HepG2 (cell line): ENCODE measurements around the gene ANXA9. TPM values are rescaled to one million over a fixed set of nuclear protein-coding genes. Genes with fewer than 3 reads are reported as not detected.

Source experiments
- BCL6 ChIP-seq: IDR thresholded peaks from 2 replicates; pipeline ENCODE4 v1.6.1; 2016; ENCODE audit warnings: missing genetic modification reagents, missing compliant biosample characterization
- DNMT3B ChIP-seq: conservative IDR thresholded peaks from 2 replicates; pipeline ENCODE4 v1.6.1; 2016; ENCODE audit warnings: missing biosample characterization, control low read depth
- NFYC ChIP-seq: IDR thresholded peaks from 2 replicates; pipeline ENCODE4 v1.6.1; 2016; ENCODE audit warnings: missing genetic modification reagents, missing compliant biosample characterization
- NR3C1 ChIP-seq: sonication (generic); formaldehyde crosslinking; IDR thresholded peaks from 2 replicates; pipeline ENCODE4 v1.4.0; 2020; ENCODE audit warnings: missing genetic modification reagents
- SP5 ChIP-seq: IDR thresholded peaks from 2 replicates; pipeline ENCODE4 v1.6.1; 2016; ENCODE audit warnings: low read depth, borderline replicate concordance
- XRCC5 ChIP-seq: fragments of 200-400 bp; formaldehyde crosslinking; optimal IDR thresholded peaks from 2 replicates; pipeline ENCODE3; 2017; ENCODE audit warnings: mild to moderate bottlenecking, low read length
- ZNF792 ChIP-seq: IDR thresholded peaks from 2 replicates; pipeline ENCODE4 v1.6.1; 2016
- polyA plus RNA-seq, 8 experiments: library from polyadenylated mRNA; depleted of rRNA in 3 of 8; stranded (reverse) in 7 of 8; unstranded in 1 of 8; fragments of >200 nt; fragmentation: Illumina TruSeq in 4 of 8; extraction: Trizol in 4 of 8; gene quantifications; 2 replicates each; pipeline versions ENCODE4 v1.2.1 to v1.2.3, GENCODE V29; 2011 to 2016; ENCODE audit warnings: low read depth in 4 of 8, missing spikeins in 1 of 8, mixed read lengths in 1 of 8; ENCODE audit not compliant: insufficient read depth in 1 of 8
- total RNA-seq, 5 experiments: library from RNA; depleted of rRNA; stranded (reverse); fragments of >200 nt; fragmentation: Illumina TruSeq; extraction: Trizol; gene quantifications; 2 replicates each; pipeline ENCODE4 v1.2.3, GENCODE V29; 2016; ENCODE audit warnings: low read depth in 1 of 5
- TF ChIP-seq, protein P1 (sequence below), 2 experiments: fragments of 450-650 bp in 1 of 2; sonication (generic) in 1 of 2; formaldehyde crosslinking in 1 of 2; IDR thresholded peaks; 2 replicates each; pipeline versions ENCODE4 v1.6.1 to v1.8.0; 2016 to 2022; ENCODE audit warnings: antibody characterized with exemption in 1 of 2, mild to moderate bottlenecking in 1 of 2, missing genetic modification reagents in 1 of 2
- TF ChIP-seq, protein P2 (sequence below): sonication (generic); formaldehyde crosslinking; IDR thresholded peaks from 2 replicates; pipeline ENCODE4 v1.4.0; 2020; ENCODE audit warnings: missing genetic modification reagents, mild to moderate bottlenecking, borderline replicate concordance
- TF ChIP-seq, protein P3 (sequence below): IDR thresholded peaks from 2 replicates; pipeline ENCODE4 v1.6.1; 2016; ENCODE audit warnings: low read depth, missing genetic modification reagents, missing compliant biosample characterization

The ANXA9 gene
- total and polyA plus RNA-seq, 2 of the 13 experiments (the other 11 are each of a cell fraction or from before 2014, with no cell fraction given): 13.3 to 23.9 TPM

DNA sequence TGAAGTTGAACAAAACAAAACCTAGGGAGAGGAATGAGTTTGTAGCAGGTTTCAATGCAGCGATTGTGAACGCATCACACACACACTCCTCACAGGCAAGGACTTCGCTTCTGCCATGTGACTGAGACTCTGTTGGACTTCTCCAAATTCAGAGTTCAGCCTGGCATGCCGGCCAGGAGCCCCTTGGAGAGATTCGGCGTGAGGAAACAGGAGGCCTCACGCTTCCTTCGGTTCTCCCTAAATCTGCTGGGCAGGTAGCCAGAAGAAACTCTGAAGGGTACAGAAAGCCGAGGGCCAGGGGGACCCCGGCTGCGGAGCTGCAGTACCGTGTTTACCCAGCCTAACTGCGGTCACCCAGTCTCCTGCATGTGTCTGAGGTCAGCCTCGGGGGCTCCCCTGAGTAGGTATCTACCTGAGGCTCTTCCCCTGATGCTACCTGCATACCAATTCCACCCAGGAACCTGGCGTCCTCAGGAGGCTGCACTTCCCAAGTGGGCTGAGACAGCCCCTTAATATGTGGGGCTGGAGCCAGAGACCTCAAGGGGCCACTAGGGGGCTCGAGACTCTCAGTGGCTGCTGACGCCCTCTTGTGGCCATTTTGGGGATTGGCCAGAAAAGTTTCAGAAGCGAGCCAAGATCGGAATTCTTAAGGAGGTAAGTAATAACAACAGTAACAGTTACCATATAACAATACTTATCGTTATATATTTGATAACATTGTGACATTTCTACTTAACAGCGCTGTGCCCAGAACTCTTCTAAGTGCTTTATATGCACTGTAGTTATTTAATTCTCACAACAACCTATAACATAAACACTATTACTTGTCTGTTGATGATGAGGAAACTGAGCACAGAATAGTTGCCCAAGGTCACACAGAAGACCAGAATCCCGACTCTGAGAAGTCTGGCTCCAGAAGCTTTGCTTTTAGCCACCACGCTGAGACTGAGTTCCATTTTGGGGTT, 2.7 kb upstream of the ANXA9 start (continued):
- TF ChIP-seq NR3C1 (CRISPR knock-in tag) (no peak), BCL6 (peak; percentile 20), SP5 (CRISPR knock-in tag) (0 out of 2 replicates have a peak, but pooled peaks have one; percentile 12), DNMT3B (CRISPR knock-in tag) (0 out of 2 replicates have a peak, but pooled peaks have one; percentile 26), XRCC5 (peak; percentile 97), NFYC (0 out of 2 replicates have a peak, but pooled peaks have one; percentile 20), ZNF792 (peak; percentile 72)
- TF ChIP-seq, protein P1, sequence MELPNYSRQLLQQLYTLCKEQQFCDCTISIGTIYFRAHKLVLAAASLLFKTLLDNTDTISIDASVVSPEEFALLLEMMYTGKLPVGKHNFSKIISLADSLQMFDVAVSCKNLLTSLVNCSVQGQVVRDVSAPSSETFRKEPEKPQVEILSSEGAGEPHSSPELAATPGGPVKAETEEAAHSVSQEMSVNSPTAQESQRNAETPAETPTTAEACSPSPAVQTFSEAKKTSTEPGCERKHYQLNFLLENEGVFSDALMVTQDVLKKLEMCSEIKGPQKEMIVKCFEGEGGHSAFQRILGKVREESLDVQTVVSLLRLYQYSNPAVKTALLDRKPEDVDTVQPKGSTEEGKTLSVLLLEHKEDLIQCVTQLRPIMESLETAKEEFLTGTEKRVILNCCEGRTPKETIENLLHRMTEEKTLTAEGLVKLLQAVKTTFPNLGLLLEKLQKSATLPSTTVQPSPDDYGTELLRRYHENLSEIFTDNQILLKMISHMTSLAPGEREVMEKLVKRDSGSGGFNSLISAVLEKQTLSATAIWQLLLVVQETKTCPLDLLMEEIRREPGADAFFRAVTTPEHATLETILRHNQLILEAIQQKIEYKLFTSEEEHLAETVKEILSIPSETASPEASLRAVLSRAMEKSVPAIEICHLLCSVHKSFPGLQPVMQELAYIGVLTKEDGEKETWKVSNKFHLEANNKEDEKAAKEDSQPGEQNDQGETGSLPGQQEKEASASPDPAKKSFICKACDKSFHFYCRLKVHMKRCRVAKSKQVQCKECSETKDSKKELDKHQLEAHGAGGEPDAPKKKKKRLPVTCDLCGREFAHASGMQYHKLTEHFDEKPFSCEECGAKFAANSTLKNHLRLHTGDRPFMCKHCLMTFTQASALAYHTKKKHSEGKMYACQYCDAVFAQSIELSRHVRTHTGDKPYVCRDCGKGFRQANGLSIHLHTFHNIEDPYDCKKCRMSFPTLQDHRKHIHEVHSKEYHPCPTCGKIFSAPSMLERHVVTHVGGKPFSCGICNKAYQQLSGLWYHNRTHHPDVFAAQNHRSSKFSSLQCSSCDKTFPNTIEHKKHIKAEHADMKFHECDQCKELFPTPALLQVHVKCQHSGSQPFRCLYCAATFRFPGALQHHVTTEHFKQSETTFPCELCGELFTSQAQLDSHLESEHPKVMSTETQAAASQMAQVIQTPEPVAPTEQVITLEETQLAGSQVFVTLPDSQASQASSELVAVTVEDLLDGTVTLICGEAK (IDR thresholded peaks at IDR 0.05): no peak
- TF ChIP-seq, protein P1 (CRISPR knock-in tag; IDR thresholded peaks at IDR 0.05): no peak
- TF ChIP-seq, protein P2, sequence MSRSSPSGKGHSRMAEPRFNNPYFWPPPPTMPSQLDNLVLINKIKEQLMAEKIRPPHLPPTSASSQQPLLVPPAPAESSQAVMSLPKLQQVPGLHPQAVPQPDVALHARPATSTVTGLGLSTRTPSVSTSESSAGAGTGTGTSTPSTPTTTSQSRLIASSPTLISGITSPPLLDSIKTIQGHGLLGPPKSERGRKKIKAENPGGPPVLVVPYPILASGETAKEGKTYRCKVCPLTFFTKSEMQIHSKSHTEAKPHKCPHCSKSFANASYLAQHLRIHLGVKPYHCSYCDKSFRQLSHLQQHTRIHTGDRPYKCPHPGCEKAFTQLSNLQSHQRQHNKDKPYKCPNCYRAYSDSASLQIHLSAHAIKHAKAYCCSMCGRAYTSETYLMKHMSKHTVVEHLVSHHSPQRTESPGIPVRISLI: peak; percentile 33; the same call in 1 of the 2 replicates
- TF ChIP-seq, protein P3, sequence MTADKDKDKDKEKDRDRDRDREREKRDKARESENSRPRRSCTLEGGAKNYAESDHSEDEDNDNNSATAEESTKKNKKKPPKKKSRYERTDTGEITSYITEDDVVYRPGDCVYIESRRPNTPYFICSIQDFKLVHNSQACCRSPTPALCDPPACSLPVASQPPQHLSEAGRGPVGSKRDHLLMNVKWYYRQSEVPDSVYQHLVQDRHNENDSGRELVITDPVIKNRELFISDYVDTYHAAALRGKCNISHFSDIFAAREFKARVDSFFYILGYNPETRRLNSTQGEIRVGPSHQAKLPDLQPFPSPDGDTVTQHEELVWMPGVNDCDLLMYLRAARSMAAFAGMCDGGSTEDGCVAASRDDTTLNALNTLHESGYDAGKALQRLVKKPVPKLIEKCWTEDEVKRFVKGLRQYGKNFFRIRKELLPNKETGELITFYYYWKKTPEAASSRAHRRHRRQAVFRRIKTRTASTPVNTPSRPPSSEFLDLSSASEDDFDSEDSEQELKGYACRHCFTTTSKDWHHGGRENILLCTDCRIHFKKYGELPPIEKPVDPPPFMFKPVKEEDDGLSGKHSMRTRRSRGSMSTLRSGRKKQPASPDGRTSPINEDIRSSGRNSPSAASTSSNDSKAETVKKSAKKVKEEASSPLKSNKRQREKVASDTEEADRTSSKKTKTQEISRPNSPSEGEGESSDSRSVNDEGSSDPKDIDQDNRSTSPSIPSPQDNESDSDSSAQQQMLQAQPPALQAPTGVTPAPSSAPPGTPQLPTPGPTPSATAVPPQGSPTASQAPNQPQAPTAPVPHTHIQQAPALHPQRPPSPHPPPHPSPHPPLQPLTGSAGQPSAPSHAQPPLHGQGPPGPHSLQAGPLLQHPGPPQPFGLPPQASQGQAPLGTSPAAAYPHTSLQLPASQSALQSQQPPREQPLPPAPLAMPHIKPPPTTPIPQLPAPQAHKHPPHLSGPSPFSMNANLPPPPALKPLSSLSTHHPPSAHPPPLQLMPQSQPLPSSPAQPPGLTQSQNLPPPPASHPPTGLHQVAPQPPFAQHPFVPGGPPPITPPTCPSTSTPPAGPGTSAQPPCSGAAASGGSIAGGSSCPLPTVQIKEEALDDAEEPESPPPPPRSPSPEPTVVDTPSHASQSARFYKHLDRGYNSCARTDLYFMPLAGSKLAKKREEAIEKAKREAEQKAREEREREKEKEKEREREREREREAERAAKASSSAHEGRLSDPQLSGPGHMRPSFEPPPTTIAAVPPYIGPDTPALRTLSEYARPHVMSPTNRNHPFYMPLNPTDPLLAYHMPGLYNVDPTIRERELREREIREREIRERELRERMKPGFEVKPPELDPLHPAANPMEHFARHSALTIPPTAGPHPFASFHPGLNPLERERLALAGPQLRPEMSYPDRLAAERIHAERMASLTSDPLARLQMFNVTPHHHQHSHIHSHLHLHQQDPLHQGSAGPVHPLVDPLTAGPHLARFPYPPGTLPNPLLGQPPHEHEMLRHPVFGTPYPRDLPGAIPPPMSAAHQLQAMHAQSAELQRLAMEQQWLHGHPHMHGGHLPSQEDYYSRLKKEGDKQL (CRISPR knock-in tag): no peak
